Ishikawa (cell line): ENCODE measurements around the gene PDGFRA.

Source experiments
- CEBPB ChIP-seq: IDR thresholded peaks from 2 replicates; pipeline ENCODE4 v1.6.1; 2012
- CREB1 ChIP-seq: IDR thresholded peaks from 2 replicates; pipeline ENCODE4 v1.6.1; 2012; ENCODE audit warnings: low read depth
- EGR1 ChIP-seq: IDR thresholded peaks from 2 replicates; pipeline ENCODE4 v1.6.1; 2012
- EP300 ChIP-seq: IDR thresholded peaks from 2 replicates; pipeline ENCODE4 v1.6.1; 2012; ENCODE audit warnings: borderline replicate concordance
- FOXM1 ChIP-seq: IDR thresholded peaks from 2 replicates; pipeline ENCODE4 v1.6.1; 2012; ENCODE audit warnings: low read depth, borderline replicate concordance
- MAX ChIP-seq: IDR thresholded peaks from 2 replicates; pipeline ENCODE4 v1.6.1; 2012
- NFIC ChIP-seq: IDR thresholded peaks from 2 replicates; pipeline ENCODE4 v1.6.1; 2012
- RAD21 ChIP-seq: IDR thresholded peaks from 2 replicates; pipeline ENCODE4 v1.6.1; 2012; ENCODE audit warnings: low read depth
- REST ChIP-seq: IDR thresholded peaks from 2 replicates; pipeline ENCODE4 v1.6.1; 2012; ENCODE audit warnings: low read depth, mild to moderate bottlenecking
- TAF1 ChIP-seq: IDR thresholded peaks from 2 replicates; pipeline ENCODE4 v1.6.1; 2012; ENCODE audit warnings: low read depth, mild to moderate bottlenecking
- TCF12 ChIP-seq: IDR thresholded peaks from 2 replicates; pipeline ENCODE4 v1.6.1; 2012; ENCODE audit warnings: low read depth
- TEAD4 ChIP-seq: IDR thresholded peaks from 2 replicates; pipeline ENCODE4 v1.6.1; 2012
- USF1 ChIP-seq: IDR thresholded peaks from 2 replicates; pipeline ENCODE4 v1.6.1; 2012
- YY1 ChIP-seq: IDR thresholded peaks from 2 replicates; pipeline ENCODE4 v1.6.1; 2012; ENCODE audit warnings: low read depth
- ZBTB7A ChIP-seq: IDR thresholded peaks from 2 replicates; pipeline ENCODE4 v1.6.1; 2012; ENCODE audit warnings: low read depth

Gene PDGFRA

GRCh38 chr4:54254116-54254914, 25.2 kb downstream of the PDGFRA start:
- TF ChIP-seq MAX (no peak), REST (no peak), TAF1 (no peak), TCF12 (no peak), FOXM1 (no peak), TEAD4 (no peak), RAD21 (no peak)

GRCh38 chr4:54254915-54255246, 25.8 kb downstream of the PDGFRA start:
- TF ChIP-seq EGR1 (no peak), CREB1 (no peak), YY1 (no peak), ZBTB7A (no peak), NFIC (no peak), TEAD4 (no peak), MAX (no peak), EP300 (no peak), TCF12 (no peak), RAD21 (no peak), CEBPB (no peak), REST (no peak), USF1 (no peak), FOXM1 (no peak), TAF1 (no peak)

- no peak for TF ChIP-seq FOXM1
- TF ChIP-seq RAD21 = no peak
- no peak for TF ChIP-seq CREB1
- no peak for TF ChIP-seq TCF12
- TF ChIP-seq REST = no peak
- no peak for TF ChIP-seq EGR1
- no peak for TF ChIP-seq NFIC
- no peak for TF ChIP-seq USF1
- no peak for TF ChIP-seq TAF1
- TF ChIP-seq TEAD4 = no peak
- no peak for TF ChIP-seq ZBTB7A
- no peak for TF ChIP-seq YY1
- no peak for TF ChIP-seq CEBPB
- TF ChIP-seq EP300 = no peak
- TF ChIP-seq MAX = no peak
These were observed 26.8 kb downstream of the PDGFRA start for GRCh38 chr4:54255881-54256280.
